GM12892 (cell line): Measurements from ENCODE around the gene ANKRD26. TPM values are rescaled to one million over a fixed set of nuclear protein-coding genes. Genes with fewer than 3 reads are reported as not detected.

Source experiments
- DNase-seq: peaks from one replicate; pipeline ENCODE4 v3.0.0; 2011; ENCODE audit not compliant: insufficient read length
- FAIRE-seq: peaks from 2 replicates; lab custom pipeline; 2011; peaks lifted over from hg19 to GRCh38; lab: Jason Lieb, UNC
- POLR2A ChIP-seq: IDR thresholded peaks from 2 replicates; pipeline ENCODE4 v1.6.1; 2011; ENCODE audit warnings: low read depth, low read length, control low read depth
- POLR2AphosphoS5 ChIP-seq: IDR thresholded peaks from 2 replicates; pipeline ENCODE4 v1.6.1; 2011; ENCODE audit warnings: low read depth, low read length, control low read depth
- TAF1 ChIP-seq: IDR thresholded peaks from 2 replicates; pipeline ENCODE4 v1.6.1; 2011; ENCODE audit warnings: low read depth, mild to moderate bottlenecking, control low read depth, low read length, borderline replicate concordance
- polyA plus RNA-seq: library from polyadenylated mRNA; unstranded; fragments of >200 nt; gene quantifications from one replicate; pipeline ENCODE4 v1.2.1, GENCODE V29; 2012; ENCODE audit warnings: missing spikeins, inconsistent platforms; ENCODE audit not compliant: missing spikeins

The ANKRD26 gene
- polyA plus RNA-seq: 7.4 TPM

DNA sequence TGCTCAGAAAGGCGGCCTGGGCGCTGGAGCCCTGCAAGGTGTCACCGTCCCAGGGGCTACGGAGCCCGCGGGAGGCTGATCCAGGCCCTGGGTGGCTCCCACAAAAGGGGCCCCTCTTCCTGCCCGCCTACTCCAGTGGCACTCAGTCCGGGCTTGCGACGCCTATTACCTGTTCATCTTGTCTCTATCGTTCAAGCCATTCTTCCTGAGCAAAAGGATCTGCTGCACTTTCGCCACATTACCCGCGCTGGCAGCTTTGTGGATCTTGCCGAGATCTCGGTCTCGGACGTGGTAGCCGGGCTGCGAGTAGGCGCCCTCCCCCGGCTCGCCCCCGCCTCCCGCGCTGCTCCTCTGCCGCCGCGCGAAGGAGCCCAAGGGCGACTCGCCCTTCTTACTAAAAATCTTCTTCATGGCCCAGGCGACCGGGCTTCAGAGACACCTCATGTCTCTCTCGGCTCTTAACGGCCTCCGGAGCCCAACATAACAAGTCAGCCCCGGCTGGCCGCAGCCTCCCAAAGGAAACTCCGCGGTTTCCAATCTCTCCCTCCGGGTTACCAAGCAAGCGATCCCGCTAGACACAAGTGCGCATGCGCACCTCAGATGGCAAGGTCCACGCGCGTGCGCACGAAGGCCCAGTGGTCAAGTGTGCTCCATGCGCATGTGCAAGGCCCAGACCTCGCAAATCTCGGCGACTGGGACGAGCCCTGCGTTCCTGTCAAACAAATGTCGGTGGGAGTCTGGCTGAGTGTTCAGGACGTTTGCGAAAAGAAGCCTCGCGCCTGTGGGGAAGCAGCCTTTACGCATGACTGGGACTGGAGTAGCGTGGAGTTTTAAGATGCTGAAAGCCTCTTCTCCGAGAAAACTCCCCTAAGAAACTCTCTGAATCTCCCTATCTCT is at the start of gene ANKRD26:
ANKRD26 (minus strand) TSS at position 579 of the 897 bp plus-strand sequence; CDS start at position 411, 168 bp downstream.
- FAIRE-seq: peak; percentile 96
- peak; percentile 82 for DNase-seq
- TF ChIP-seq TAF1 (peak; percentile 69; the same call in 1 of the 2 replicates), POLR2A (peak; percentile 82), POLR2AphosphoS5 (peak; percentile 75)

DNA sequence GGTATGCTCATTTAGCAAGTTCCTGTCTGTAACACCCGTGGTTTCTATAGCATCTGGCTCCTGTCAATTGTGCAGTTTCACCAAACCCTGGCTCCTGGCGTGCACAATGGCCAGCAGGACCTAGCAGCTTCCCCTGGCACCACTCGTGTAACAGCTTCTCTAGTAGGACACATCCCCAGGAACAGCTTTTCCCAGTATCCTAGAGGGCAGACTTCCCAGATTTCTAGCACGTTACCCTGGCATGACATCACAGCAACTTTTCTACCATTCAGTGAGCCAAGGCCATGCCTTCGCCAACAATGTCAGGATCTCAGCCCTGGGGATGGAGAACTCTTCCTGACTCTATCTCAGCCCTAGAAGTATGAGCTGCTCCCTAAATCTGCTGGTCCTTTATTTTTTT is 47.4 kb upstream of the ANKRD26 start:
- FAIRE-seq (no peak), DNase-seq (no peak)
- TF ChIP-seq POLR2AphosphoS5 (no peak), TAF1 (no peak), POLR2A (no peak)

DNA sequence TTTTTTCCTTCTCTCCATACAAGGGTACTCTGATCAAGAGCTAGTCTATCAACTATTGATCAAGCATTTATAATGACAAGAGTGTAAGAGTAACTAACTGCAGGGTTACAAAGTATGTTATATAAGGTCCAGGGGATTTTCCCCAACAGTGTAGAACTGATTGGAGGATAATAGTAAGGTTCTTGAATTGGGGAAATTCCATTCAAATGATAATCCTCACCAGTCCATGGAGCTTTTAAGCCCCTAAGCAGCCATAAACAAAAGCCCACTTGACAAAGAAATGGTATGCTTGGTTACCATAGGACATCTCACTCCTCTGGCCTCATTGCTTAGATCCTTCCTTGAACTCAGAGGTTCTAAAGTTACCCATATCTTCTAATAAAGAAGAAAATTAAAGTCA is 45.6 kb upstream of the ANKRD26 start:
- DNase-seq (no peak), FAIRE-seq (no peak)
- TF ChIP-seq TAF1 (no peak), POLR2AphosphoS5 (no peak), POLR2A (no peak)

DNA sequence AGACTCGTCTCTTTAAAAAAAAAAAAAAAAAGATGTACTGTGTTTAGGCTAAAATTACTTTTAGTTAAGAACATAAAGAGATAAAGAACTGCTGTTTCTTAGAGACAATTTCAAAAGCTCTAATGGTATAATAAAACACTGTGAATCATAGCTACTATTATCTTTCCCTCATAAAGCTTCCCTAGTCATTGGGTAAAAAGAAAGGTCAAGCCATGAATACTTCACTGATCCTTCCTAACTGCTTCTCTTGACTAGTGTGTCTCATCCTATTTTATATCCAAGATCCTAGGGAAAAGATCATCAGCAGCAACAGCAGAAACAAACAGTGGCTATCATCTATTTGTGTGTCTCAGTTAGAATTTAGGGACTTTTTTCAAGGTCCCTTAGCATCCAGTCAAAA is 43.4 kb upstream of the ANKRD26 start:
- FAIRE-seq (no peak), DNase-seq (no peak)
- TF ChIP-seq POLR2AphosphoS5: no peak

DNA sequence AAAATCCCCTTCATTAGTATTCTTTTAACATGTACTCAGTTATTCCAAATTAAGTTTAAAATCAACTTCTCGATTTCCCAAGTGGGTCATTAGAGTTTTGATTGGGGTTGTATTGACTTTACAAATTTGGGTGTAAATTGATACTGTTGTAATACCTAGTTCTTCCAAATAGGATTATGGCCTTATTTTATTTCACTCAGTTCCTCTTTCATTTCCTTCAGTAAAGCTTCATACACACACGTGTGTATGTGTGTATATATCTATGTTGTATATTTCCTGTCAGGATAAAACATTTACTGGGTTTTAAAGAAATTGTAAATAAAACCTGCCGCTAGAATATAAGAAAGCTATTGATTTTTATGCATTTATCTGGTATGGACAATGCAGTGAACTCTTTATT is 38.0 kb upstream of the ANKRD26 start:
- TF ChIP-seq TAF1 (no peak), POLR2A (no peak), POLR2AphosphoS5 (no peak)
- FAIRE-seq: no peak

DNA sequence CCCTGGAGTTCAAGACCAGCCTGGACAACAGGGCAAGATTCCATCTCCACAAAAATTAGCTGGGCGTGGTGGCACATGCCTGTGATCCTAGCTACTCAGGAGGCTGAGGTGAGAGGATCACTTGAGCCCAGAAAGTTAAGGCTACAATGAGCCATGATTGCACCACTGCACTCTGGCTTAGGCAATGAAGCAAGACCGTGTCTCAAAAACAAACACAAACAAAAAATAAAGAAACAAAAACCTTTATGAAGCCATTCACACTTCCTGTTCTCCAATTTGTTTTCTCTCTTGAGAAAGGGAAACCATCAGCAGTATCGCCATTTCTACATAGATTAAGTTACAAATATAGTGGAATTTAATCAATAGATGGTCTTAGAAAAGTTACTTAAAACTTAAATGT is 34.1 kb upstream of the ANKRD26 start:
- TF ChIP-seq TAF1 (no peak), POLR2AphosphoS5 (no peak), POLR2A (0 out of 2 replicates have a peak, but pooled peaks have one; percentile 34)
- FAIRE-seq: no peak
- DNase-seq: no peak

More for the DNA sequence above, 38.0 kb upstream of the ANKRD26 start:
- no peak for DNase-seq

DNA sequence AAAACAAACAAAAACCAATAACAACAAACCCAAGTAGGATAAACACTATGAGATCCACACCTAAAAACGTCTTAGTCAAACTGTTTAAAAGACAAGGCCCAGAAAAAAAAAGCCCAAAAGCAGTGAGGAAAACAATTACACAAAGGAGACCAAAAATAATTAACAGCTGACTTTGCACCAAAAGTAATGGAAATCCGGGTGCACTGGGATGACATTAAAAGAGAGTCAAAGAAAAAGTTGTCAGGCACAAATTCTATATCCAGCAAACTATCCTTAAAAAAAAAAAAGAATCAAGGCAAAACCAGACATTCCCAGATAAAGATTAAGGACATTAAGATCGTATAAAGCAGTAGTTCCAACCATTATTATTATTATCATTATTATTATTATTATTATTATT is 7.9 kb upstream of the ANKRD26 start:
- FAIRE-seq (no peak), DNase-seq (no peak)
- TF ChIP-seq TAF1: no peak
- TF ChIP-seq POLR2AphosphoS5: no peak
- TF ChIP-seq POLR2A: no peak

DNA sequence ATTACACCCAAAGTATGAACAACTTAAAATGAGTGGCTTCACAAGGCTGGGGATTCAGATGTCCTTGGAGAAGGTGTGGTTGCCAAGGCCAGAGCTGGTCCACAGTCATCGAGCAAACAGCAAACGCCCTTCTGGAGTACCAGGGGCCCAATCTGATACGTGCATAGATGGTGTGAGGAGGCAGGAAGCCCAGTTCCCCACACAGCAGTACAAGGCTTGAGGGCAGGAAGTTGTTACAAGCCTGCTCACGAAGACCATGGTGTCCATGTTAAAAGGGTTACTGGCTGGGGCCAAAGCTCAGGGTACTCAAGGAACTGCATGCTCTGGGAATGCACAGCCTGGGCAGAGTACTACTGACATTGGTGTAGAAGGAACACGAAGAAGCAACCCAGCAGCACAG is 4.6 kb upstream of the ANKRD26 start:
- no peak for DNase-seq
- TF ChIP-seq TAF1: no peak
- no peak for TF ChIP-seq POLR2A
- no peak for TF ChIP-seq POLR2AphosphoS5
- FAIRE-seq: no peak

DNA sequence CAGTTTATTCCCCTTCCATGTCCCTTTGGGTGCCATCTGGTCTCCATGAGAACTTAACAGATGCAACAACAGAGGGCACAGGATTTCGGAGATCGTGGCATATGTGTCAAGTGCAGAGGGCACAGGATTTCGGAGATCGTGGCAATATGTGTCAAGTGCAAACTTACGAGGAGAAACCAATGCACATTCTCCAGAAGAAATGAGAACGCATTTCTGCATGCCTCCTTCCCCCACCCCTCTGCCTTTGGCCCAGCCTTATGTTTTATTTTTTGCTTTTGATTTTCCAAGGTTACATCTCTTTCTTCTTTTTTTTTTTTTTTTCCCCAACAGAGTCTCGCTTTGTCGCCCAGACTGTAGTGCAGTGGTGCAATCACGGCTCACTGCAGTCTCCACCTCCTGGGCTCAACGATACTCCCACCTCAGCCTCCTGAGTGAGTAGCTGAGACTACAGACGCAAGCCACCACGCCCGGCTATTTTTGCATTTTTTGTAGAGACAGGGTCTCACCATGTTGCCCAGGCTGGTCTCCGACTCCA is 586 bp upstream of the ANKRD26 start:
- FAIRE-seq (no peak), DNase-seq (peak; percentile 2)

DNA sequence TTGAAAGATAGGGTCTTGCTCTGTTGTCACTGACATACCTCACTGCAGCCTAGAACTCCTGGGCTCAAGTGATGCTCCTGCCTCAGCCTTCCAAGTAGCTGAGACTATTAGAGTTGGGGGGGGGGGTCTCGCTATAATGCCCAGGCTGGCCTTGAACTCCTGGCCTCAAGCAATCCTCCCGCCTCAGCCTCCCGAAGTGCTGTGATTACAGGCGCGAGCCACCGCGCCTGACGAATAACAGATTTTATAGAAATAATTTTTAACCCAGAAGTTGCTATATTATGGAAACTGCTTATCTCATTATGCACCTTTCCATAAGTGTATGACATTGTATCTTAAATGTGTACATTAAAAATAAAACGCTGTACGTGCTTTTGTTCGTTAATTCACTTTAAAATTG is 846 bp downstream of the ANKRD26 start:
- DNase-seq (no peak), FAIRE-seq (no peak)
- no peak for TF ChIP-seq TAF1
- TF ChIP-seq POLR2AphosphoS5: no peak
- TF ChIP-seq POLR2A: no peak

More for the DNA sequence above, 586 bp upstream of the ANKRD26 start:
- no peak for TF ChIP-seq POLR2A
- TF ChIP-seq POLR2AphosphoS5: no peak
- TF ChIP-seq TAF1: no peak

DNA sequence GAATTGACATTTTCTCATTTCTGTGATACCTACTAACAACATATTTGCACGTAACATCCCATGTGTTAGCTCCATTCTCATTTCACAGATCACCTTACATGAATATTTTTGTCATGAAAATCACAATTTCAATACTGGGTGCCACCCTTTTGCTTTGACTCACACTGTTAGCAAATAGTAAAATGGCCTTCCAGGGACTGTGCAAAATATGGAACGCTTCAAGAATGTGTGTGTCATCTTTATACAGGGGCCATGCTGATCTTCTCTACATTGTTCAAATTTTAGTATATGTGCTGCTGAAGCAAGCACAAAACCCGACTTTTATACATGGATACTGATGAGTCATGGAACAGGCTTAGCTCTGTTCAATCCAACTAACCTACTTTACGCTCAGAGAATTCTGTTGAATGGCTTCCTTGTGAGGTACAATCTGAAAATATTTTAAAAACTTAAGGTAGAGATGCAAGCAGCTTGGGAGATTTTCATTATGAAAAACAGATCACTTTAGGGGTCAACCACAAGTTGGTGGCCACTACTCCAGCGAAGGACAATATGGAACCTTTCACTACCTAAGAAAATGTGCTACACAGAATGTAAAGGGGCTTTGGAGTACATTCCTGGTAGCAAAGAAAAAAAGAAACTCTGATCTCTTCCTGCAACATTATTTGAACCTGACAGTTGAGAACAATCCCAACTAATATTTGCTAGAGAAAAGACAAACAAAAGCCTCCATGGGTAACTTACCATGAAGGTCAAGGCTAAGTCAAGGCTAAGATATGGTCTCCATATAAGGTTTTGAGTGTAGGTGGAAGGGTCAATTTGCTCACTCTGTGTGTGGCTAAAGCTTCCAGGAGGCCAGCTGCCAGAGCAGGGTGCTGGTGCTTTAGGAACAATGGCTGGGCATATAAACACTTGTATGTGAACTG is 11.9 kb downstream of the ANKRD26 start:
- DNase-seq: no peak
- no peak for FAIRE-seq
- TF ChIP-seq POLR2AphosphoS5: no peak
- no peak for TF ChIP-seq TAF1
- no peak for TF ChIP-seq POLR2A

DNA sequence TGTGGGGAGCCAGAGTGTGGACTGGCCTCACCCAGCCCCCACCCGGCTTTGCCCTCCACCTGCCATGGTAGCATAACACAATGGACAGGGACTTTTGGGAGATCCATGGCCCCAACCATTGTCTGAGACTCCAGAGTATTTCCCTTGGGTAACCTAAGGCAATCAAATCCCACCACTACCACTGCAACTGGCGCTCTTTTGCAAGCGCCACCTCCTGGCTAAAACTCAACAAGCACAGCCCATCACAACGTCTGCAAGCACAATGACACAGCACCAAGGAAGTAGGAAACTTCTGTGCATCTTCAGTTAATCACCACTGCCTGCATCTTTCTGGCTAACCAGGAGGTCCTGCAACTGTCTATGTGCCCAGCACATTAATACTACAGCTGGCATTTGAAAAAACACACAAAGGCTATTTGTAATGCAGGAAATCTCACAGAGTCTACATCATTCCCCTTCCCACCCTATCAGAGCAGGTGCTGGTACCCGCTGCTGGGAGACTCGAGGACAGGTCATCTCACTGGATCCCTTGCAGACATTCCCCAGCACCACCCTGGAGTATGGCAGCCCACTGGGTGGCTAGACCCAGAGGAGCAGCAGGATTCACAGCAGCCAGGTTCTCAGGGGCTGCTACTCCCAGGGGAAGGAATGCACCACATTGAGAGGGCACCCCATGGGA is 27.7 kb downstream of the ANKRD26 start:
- TF ChIP-seq TAF1 (no peak), POLR2A (no peak), POLR2AphosphoS5 (no peak)
- FAIRE-seq (no peak), DNase-seq (no peak)
